ENCODE results near the gene MYRF.

Gene MYRF

GRCh38 chr11:61760946-61761345, 8.5 kb downstream of the MYRF start:
- DNase-seq (ENCODE audit: low read depth) = no peak

GRCh38 chr11:61761440-61762222, 9.2 kb downstream of the MYRF start:
- no peak for DNase-seq (ENCODE audit: low read depth)

GRCh38 chr11:61762223-61762615, 9.8 kb downstream of the MYRF start:
- DNase-seq (ENCODE audit: low read depth) = no peak

GRCh38 chr11:61762798-61763197, 10.4 kb downstream of the MYRF start:
- DNase-seq (ENCODE audit: low read depth) = no peak

- no peak for DNase-seq (ENCODE audit: low read depth)
These were observed 11.6 kb downstream of the MYRF start for GRCh38 chr11:61763930-61764605.

GRCh38 chr11:61764606-61765260, 12.3 kb downstream of the MYRF start:
- DNase-seq (ENCODE audit: low read depth) = no peak

- DNase-seq (ENCODE audit: low read depth) = no peak
These were observed 13.3 kb downstream of the MYRF start for GRCh38 chr11:61765550-61766253.

- DNase-seq (ENCODE audit: low read depth) = no peak
These were observed 14.0 kb downstream of the MYRF start for GRCh38 chr11:61766353-61766841.

GRCh38 chr11:61768376-61769076, 16.1 kb downstream of the MYRF start:
- DNase-seq (ENCODE audit: low read depth) = no peak

- DNase-seq (ENCODE audit: low read depth) = no peak
These were observed 16.9 kb downstream of the MYRF start for GRCh38 chr11:61769169-61769920.

- no peak for DNase-seq (ENCODE audit: low read depth)
These were observed 17.7 kb downstream of the MYRF start for GRCh38 chr11:61769946-61770683.

- DNase-seq (ENCODE audit: low read depth) = no peak
These were observed 18.9 kb downstream of the MYRF start for GRCh38 chr11:61771195-61771894.

GRCh38 chr11:61771985-61772455, 19.6 kb downstream of the MYRF start:
- no peak for DNase-seq (ENCODE audit: low read depth)

GRCh38 chr11:61773356-61773755, 20.9 kb downstream of the MYRF start:
- no peak for DNase-seq (ENCODE audit: low read depth)

- no peak for DNase-seq (ENCODE audit: low read depth)
These were observed 21.4 kb downstream of the MYRF start for GRCh38 chr11:61773809-61774208.

- no peak for DNase-seq (ENCODE audit: low read depth)
These were observed 22.0 kb downstream of the MYRF start for GRCh38 chr11:61774411-61774810.

GRCh38 chr11:61775106-61775505, 22.7 kb downstream of the MYRF start:
- no peak for DNase-seq (ENCODE audit: low read depth)

GRCh38 chr11:61775606-61776554, 23.4 kb downstream of the MYRF start:
- no peak for DNase-seq (ENCODE audit: low read depth)
